GM12873 (cell line): ENCODE measurements around the gene XPR1.

Experiments
- CTCF ChIP-seq: IDR thresholded peaks from 2 replicates; pipeline ENCODE4 v1.5.1; 2012; ENCODE audit warnings: low read depth, mild to moderate bottlenecking, moderate library complexity, low read length, control low read depth; ENCODE audit not compliant: insufficient read depth; ENCODE audit errors: missing control alignments

Gene XPR1

GRCh38 chr1:180911640-180912191 lies 279.9 kb downstream of the XPR1 start:
- TF ChIP-seq CTCF, result no peak

- TF ChIP-seq CTCF, result no peak
Measured at GRCh38 chr1:180912211-180912800, 280.5 kb downstream of the XPR1 start.

DNA sequence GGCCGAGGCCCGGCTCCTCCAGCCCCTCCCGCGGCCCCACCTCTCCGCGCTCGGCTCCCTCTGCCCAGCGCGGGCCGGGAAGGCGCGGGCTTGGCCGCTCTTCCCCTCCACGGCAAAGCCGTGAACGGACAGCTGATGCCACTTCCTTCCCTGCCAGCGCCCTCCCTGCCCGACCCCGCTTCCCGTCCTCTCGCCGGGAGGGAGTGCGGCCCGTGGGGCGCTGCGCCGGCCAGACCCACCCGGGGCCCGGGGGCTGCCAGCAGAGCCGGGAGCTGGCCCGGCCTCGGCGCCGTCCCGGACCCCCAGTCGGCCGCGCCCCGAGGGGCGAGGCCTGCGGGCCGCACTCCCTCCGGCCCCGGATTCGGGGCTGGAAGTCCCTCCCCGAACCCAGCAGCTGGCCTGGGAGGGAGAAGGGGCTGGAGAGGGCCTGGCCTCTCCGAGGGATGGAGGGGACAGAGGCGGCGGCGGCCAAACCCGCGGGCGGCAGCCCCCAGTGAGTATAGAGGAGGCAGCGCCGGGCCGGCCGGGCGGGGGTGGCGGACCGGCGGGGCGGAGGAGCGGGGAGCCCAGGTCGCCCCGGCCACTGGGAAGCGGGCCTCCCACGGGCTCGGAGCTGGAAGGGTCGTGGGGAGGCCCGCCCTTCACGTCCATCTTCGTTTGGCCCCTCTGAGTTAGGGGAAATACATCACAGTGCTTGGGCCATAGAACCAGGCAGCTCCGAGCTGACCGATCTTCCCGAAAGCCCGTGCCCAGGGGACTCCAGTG lies 281.2 kb downstream of the XPR1 start, which contains the start of gene KIAA1614:
KIAA1614 (plus strand) TSS at position 97 of the 765 bp plus-strand sequence; CDS start at position 444, 347 bp downstream.
- no peak for TF ChIP-seq CTCF

GRCh38 chr1:180915426-180915965 lies 283.7 kb downstream of the XPR1 start:
- no peak for TF ChIP-seq CTCF

DNA sequence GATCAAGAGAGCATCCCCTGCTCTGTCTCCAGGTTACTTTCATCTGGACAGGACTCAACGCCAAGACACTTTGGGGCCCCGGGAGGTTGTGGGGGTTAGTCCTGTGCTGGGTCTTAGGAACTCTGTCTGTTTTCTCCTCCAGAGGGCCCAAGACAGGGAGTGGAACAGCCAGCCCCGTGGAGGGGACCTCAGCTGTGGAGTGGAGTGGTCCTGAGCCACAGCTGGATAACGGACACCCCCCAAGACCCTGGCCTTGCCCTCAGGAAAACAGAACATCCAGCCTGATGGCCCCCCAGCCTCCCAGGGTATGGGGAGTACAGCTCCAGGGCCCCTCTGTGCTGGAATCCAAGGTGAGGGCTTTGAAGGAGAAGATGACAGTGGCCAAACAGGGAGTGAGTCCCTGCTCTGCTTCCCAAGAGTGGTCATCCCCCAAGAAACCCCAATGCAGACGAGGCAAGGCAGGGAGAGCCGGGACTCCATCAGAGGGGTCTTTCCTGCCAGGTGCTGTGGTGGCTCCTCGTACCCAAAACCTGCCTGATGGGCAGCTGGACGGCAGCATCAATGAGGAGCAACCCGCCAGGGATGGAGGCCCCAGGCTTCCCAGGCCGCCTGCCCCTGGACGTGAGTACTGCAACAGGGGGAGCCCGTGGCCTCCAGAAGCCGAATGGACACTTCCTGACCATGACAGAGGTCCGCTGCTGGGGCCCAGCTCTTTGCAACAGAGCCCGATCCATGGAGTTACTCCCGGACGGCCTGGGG lies 284.4 kb downstream of the XPR1 start:
- no peak for TF ChIP-seq CTCF

- TF ChIP-seq CTCF, result no peak
Measured at GRCh38 chr1:180916771-180917170, 284.9 kb downstream of the XPR1 start.
